HepG2 (cell line): ENCODE results near the gene IRAK2. TPM values are rescaled to one million over a fixed set of nuclear protein-coding genes. Genes with fewer than 3 reads are reported as not detected.

Source experiments
- ARNT ChIP-seq: fragments of 450-650 bp; IDR thresholded peaks from 2 replicates; pipeline ENCODE4 v1.6.1; 2017
- ATF7-NPFF ChIP-seq: sonication (generic); formaldehyde crosslinking; IDR thresholded peaks from 2 replicates; pipeline ENCODE4 v1.8.1; 2023; ENCODE audit warnings: mild to moderate bottlenecking, low read depth, missing genetic modification reagents, moderate library complexity
- FOXA1 ChIP-seq, 2 experiments: fragments of 450-650 bp in 1 of 2; sonication (generic) in 1 of 2; formaldehyde crosslinking in 1 of 2; IDR thresholded peaks; 2 replicates each; pipeline versions ENCODE4 v1.4.0 to v1.6.1; 2016 to 2020; ENCODE audit warnings: missing genetic modification reagents in 1 of 2
- IRF2 ChIP-seq: IDR thresholded peaks from 2 replicates; pipeline ENCODE4 v1.6.1; 2018; ENCODE audit warnings: missing genetic modification reagents, missing compliant biosample characterization
- MAFG ChIP-seq: sonication (generic); formaldehyde crosslinking; IDR thresholded peaks from 2 replicates; pipeline ENCODE4 v1.5.1; 2020; ENCODE audit warnings: mild to moderate bottlenecking, missing genetic modification reagents
- MXD3 ChIP-seq: IDR thresholded peaks from 2 replicates; pipeline ENCODE4 v1.6.1; 2016; ENCODE audit warnings: mild to moderate bottlenecking, missing biosample characterization, missing genetic modification reagents
- NFRKB ChIP-seq: fragments of 450-650 bp; IDR thresholded peaks from 2 replicates; pipeline ENCODE4 v1.6.1; 2017
- PATZ1 ChIP-seq: sonication (generic); formaldehyde crosslinking; IDR thresholded peaks from 2 replicates; pipeline ENCODE4 v1.4.0; 2020; ENCODE audit warnings: missing genetic modification reagents
- PHB2 ChIP-seq: fragments of 450-650 bp; IDR thresholded peaks from 2 replicates; pipeline ENCODE4 v1.6.1; 2018; ENCODE audit not compliant: partially characterized antibody
- SP1 ChIP-seq, 2 experiments: fragments of 450-650 bp in 1 of 2; sonication (generic) in 1 of 2; formaldehyde crosslinking in 1 of 2; IDR thresholded peaks; 2 replicates each; pipeline versions ENCODE4 v1.4.0 to v1.6.1; 2016 to 2020; ENCODE audit warnings: missing genetic modification reagents in 1 of 2
- TBL1XR1 ChIP-seq: fragments of 150-350 bp; IDR thresholded peaks from 2 replicates; pipeline ENCODE4 v1.6.1; 2014; ENCODE audit warnings: borderline replicate concordance, low read length; ENCODE audit not compliant: partially characterized antibody
- TFDP2 ChIP-seq: sonication (generic); formaldehyde crosslinking; IDR thresholded peaks from 2 replicates; pipeline ENCODE4 v1.4.0; 2020; ENCODE audit warnings: missing genetic modification reagents
- THAP11 ChIP-seq: IDR thresholded peaks from 2 replicates; pipeline ENCODE4 v1.6.1; 2016; ENCODE audit warnings: missing biosample characterization, missing genetic modification reagents
- TRIM24 ChIP-seq: sonication (generic); formaldehyde crosslinking; IDR thresholded peaks from 2 replicates; pipeline ENCODE4 v1.8.0; 2022; ENCODE audit warnings: mild to moderate bottlenecking, missing genetic modification reagents
- U2AF1 ChIP-seq: fragments of 200-400 bp; formaldehyde crosslinking; optimal IDR thresholded peaks from 2 replicates; pipeline ENCODE3; 2017; ENCODE audit warnings: mild to moderate bottlenecking, low read depth, low read length
- XBP1 ChIP-seq: sonication (generic); formaldehyde crosslinking; IDR thresholded peaks from 2 replicates; pipeline ENCODE4 v1.5.0; 2020; ENCODE audit warnings: missing genetic modification reagents
- YY1 ChIP-seq: IDR thresholded peaks from 2 replicates; pipeline ENCODE4 v1.6.1; 2011; ENCODE audit warnings: low read length, low read depth, moderate library complexity, mild to moderate bottlenecking; ENCODE audit not compliant: insufficient read depth, insufficient replicate concordance
- ZBTB21 ChIP-seq: sonication (generic); formaldehyde crosslinking; IDR thresholded peaks from 2 replicates; pipeline ENCODE4 v1.4.0; 2020; ENCODE audit warnings: missing genetic modification reagents
- ZBTB7A ChIP-seq: sonication (generic); formaldehyde crosslinking; IDR thresholded peaks from 2 replicates; pipeline ENCODE4 v1.8.0; 2022; ENCODE audit warnings: mild to moderate bottlenecking, missing genetic modification reagents
- ZNF253 ChIP-seq: sonication (generic); formaldehyde crosslinking; IDR thresholded peaks from 2 replicates; pipeline ENCODE4 v1.8.0; 2022; ENCODE audit warnings: mild to moderate bottlenecking, missing genetic modification reagents, borderline replicate concordance
- ZNF263 ChIP-seq: sonication (generic); formaldehyde crosslinking; IDR thresholded peaks from 2 replicates; pipeline ENCODE4 v1.4.0; 2020; ENCODE audit warnings: missing genetic modification reagents
- ZNF343 ChIP-seq: sonication (generic); formaldehyde crosslinking; IDR thresholded peaks from 2 replicates; pipeline ENCODE4 v1.4.0; 2020; ENCODE audit warnings: mild to moderate bottlenecking, missing genetic modification reagents
- ZNF432 ChIP-seq: sonication (generic); formaldehyde crosslinking; IDR thresholded peaks from 2 replicates; pipeline ENCODE4 v1.5.0; 2020; ENCODE audit warnings: missing genetic modification reagents, mild to moderate bottlenecking, borderline replicate concordance
- ZNF569 ChIP-seq: sonication (generic); formaldehyde crosslinking; IDR thresholded peaks from 2 replicates; pipeline ENCODE4 v1.5.0; 2020; ENCODE audit warnings: mild to moderate bottlenecking, missing genetic modification reagents, moderate library complexity, borderline replicate concordance
- ZNF777 ChIP-seq: sonication (generic); formaldehyde crosslinking; IDR thresholded peaks from 2 replicates; pipeline ENCODE4 v1.4.0; 2020; ENCODE audit warnings: missing genetic modification reagents
- ZNF850 ChIP-seq: sonication (generic); formaldehyde crosslinking; conservative IDR thresholded peaks from 2 replicates; pipeline ENCODE4 v1.9.0; 2021; ENCODE audit warnings: mild to moderate bottlenecking, missing genetic modification reagents
- polyA plus RNA-seq, 8 experiments: library from polyadenylated mRNA; depleted of rRNA in 3 of 8; stranded (reverse) in 7 of 8; unstranded in 1 of 8; fragments of >200 nt; fragmentation: Illumina TruSeq in 4 of 8; extraction: Trizol in 4 of 8; gene quantifications; 2 replicates each; pipeline versions ENCODE4 v1.2.1 to v1.2.3, GENCODE V29; 2011 to 2016; ENCODE audit warnings: low read depth in 4 of 8, missing spikeins in 1 of 8, mixed read lengths in 1 of 8; ENCODE audit not compliant: insufficient read depth in 1 of 8
- total RNA-seq, 5 experiments: library from RNA; depleted of rRNA; stranded (reverse); fragments of >200 nt; fragmentation: Illumina TruSeq; extraction: Trizol; gene quantifications; 2 replicates each; pipeline ENCODE4 v1.2.3, GENCODE V29; 2016; ENCODE audit warnings: low read depth in 1 of 5

IRAK2 gene
- total and polyA plus RNA-seq, 2 of the 13 experiments (the other 11 are each of a cell fraction or from before 2014, with no cell fraction given), result 13.1 to 23.3 TPM

GRCh38 chr3:10115326-10116137 lies 49.2 kb upstream of the IRAK2 start, which contains the start of gene BRK1 (continued):
- TF ChIP-seq NFRKB, result no peak
- no peak for TF ChIP-seq U2AF1
- peak; percentile 92 for TF ChIP-seq YY1
- no peak for TF ChIP-seq ZNF432
- TF ChIP-seq SP1 (IDR thresholded peaks at IDR 0.05), result no peak
- TF ChIP-seq SP1 (CRISPR knock-in tag; IDR thresholded peaks at IDR 0.05), result peak; percentile 69
- TF ChIP-seq THAP11 (CRISPR knock-in tag), result peak; percentile 81
- no peak for TF ChIP-seq PHB2
- TF ChIP-seq MXD3 (CRISPR knock-in tag), result peak; percentile 39; the same call in 1 of the 2 replicates
- peak; percentile 87 for TF ChIP-seq ZNF777 (CRISPR knock-in tag)
- no peak for TF ChIP-seq ARNT
- peak; percentile 84 for TF ChIP-seq XBP1
- TF ChIP-seq MAFG (CRISPR knock-in tag), result no peak
- no peak for TF ChIP-seq TRIM24 (CRISPR knock-in tag)
- TF ChIP-seq ZBTB7A (CRISPR knock-in tag), result no peak
- peak; percentile 63 for TF ChIP-seq TFDP2 (CRISPR knock-in tag)
- no peak for TF ChIP-seq TBL1XR1
- TF ChIP-seq IRF2 (CRISPR knock-in tag), result 0 out of 2 replicates have a peak, but pooled peaks have one; percentile 50
- TF ChIP-seq PATZ1, result no peak
- peak; percentile 38; the same call in 1 of the 2 replicates for TF ChIP-seq ATF7-NPFF (CRISPR knock-in tag)
- TF ChIP-seq ZNF263 (CRISPR knock-in tag), result peak; percentile 62; the same call in 1 of the 2 replicates
- TF ChIP-seq ZNF850 (CRISPR knock-in tag), result no peak
- TF ChIP-seq FOXA1 (IDR thresholded peaks at IDR 0.05), result no peak
- no peak for TF ChIP-seq FOXA1 (CRISPR knock-in tag; IDR thresholded peaks at IDR 0.05)
- TF ChIP-seq ZNF569, result no peak
- no peak for TF ChIP-seq ZNF253 (CRISPR knock-in tag)
- TF ChIP-seq ZNF343 (CRISPR knock-in tag), result no peak
- no peak for TF ChIP-seq ZBTB21 (CRISPR knock-in tag)
